Measurements from ENCODE around the gene ZSWIM2. TPM values are rescaled to one million over a fixed set of nuclear protein-coding genes. Genes with fewer than 3 reads are reported as not detected.
"Not testable (repeated sequence)": the region's sequence is repeated elsewhere in the genome, so short reads cannot be mapped to it uniquely, and the experiment has no call there.

The ZSWIM2 gene, protein sequence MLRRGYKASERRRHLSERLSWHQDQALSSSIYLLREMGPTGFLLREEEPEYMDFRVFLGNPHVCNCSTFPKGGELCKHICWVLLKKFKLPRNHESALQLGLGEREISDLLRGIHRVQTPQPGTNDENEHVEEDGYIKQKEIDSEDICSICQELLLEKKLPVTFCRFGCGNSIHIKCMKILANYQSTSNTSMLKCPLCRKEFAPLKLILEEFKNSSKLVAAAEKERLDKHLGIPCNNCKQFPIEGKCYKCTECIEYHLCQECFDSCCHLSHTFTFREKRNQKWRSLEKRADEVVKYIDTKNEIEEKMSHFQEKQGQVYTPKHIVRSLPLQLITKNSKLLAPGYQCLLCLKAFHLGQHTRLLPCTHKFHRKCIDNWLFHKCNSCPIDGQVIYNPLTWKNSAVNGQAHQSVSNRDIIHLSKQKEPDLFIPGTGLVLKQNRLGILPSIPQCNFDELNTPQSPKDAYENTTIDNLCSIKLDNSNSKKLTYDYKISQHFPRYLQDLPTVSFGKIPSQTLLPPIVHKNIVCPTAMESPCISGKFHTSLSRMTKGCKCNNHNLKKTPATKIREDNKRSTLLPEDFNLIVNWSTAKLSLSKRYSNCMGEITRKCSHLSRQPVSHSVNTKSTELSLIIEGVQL
- total RNA-seq, result not detected

DNA sequence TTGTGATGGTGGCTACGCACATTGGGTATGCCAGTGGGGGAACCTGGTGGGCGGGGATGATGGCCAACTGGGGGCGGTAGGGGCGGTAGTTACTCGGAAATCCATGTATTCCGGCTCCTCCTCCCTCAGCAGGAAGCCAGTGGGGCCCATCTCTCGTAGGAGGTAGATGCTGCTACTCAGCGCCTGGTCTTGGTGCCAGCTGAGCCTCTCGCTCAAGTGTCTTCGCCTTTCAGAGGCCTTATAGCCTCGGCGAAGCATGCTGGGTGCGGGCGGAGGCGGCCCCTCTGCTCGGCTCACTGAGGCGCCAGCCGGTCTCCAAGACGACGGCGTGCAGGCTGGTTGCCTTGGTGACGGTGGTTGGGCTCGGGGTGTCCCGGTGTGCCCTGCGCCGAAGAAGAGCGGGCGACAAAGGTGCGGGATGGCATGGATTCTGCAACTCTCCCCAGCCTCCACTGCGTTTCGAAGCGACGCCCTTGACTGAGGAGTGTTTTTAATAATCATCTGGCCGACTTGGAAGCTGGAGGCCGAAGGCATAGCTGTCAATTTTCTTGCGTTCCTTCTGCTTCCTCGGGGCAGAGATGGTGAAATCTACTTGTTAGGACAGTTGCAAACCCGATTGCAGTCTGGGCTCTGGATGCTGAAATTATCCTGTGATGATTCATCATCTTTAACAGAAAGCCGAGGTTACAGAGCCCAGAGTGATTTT is at the start of gene ZSWIM2:
Gene ZSWIM2 (minus strand): TSS at position 298 of the 706 bp plus-strand sequence. CDS start 40 bp downstream, at position 258.
- peaks cover 2% of the 10 kb centered on the region for H3K4me1 Mint-ChIP-seq
- no peak within 1 kb of the TSS for H3K4me3 Mint-ChIP-seq
- H3K9me3 Mint-ChIP-seq, result no peaks in the 10 kb centered on the region
- DNase-seq, result no peak
- H3K27ac Mint-ChIP-seq, result no peak within 1 kb of the TSS
- H3K36me3 Mint-ChIP-seq (ENCODE audit: low read depth), result no peaks in the 10 kb centered on the region
- peaks cover 14% of the 10 kb centered on the region for H3K27me3 Mint-ChIP-seq
- ChIA-PET POLR2A (no interaction called here), CTCF (no interaction called here)

DNA sequence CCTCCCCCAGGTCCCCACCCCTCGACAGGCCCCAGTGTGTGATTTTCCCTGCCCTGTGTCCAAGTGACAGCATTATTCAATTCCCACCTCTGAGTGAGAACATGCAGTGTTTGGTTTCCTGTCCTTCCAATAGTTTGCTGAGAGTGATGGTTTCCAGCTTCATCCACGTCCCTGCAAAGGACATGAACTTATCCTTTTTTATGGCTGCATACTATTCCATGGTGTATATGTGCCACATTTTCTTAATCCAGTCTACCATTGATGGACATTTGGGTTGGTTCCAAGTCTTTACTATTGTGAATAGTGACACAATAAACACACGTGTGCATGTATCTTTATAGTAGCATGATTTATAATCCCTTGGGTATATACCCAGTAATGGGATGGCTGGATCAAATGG is 47.2 kb upstream of the ZSWIM2 start:
- DNase-seq; CTCF ChIA-PET; H3K27ac Mint-ChIP-seq; H3K4me3 Mint-ChIP-seq; H3K4me1 Mint-ChIP-seq; H3K27me3 Mint-ChIP-seq; POLR2A ChIA-PET; H3K9me3 Mint-ChIP-seq; H3K36me3 Mint-ChIP-seq (ENCODE audit: low read depth): not testable (repeated sequence)

DNA sequence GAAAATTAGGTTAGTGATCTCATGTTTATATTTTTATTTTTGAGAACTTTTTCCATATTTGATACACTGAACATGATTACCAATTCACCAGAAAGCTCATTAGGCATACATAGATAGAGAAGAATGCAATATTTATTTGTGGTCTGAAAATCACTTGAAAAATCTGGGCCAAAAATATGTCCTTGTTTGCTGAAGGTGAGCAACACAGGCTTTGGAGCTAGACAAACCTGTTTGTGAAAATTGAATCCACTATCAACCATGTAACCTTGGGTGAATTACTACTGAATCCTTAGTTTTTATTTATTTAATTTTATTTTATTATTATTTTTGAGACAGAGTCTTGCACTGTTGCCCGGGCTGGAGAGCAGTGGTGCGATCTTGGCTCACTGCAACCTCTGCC is 46.5 kb upstream of the ZSWIM2 start:
- ChIA-PET CTCF (no interaction called here), POLR2A (no interaction called here)
- Mint-ChIP-seq H3K9me3 (no peaks in the 10 kb centered on the region), H3K27ac (no peak overlapping the region), H3K36me3 (ENCODE audit: low read depth) (no peaks in the 10 kb centered on the region), H3K4me1 (no peaks in the 10 kb centered on the region), H3K27me3 (no peaks in the 10 kb centered on the region), H3K4me3 (no peak overlapping the region)
- no peak for DNase-seq

DNA sequence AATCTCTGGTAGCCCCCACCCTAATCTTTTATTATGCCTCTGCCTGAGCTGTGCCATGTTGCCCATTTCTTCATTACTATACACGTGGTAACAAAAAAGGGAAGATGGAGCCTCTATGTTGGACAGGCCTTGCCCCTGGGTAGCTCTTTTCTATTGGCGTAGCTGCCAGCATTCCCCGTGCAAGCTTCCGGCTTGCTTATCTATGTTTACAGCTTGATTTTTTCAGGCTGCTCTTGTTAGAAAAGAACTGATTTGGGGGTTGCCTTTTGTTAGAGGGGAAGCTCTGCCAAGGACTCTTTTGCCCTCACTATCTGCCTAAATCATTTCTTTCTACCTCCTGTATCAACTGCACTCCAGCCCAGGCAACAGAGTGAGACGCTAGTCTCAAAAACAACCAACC is 45.5 kb upstream of the ZSWIM2 start:
- Mint-ChIP-seq H3K9me3 (no peaks in the 10 kb centered on the region), H3K4me3 (no peak overlapping the region), H3K4me1 (no peaks in the 10 kb centered on the region), H3K27ac (no peak overlapping the region), H3K36me3 (ENCODE audit: low read depth) (no peaks in the 10 kb centered on the region), H3K27me3 (no peaks in the 10 kb centered on the region)
- DNase-seq, result no peak
- CTCF ChIA-PET, result no interaction called here
- POLR2A ChIA-PET, result no interaction called here

DNA sequence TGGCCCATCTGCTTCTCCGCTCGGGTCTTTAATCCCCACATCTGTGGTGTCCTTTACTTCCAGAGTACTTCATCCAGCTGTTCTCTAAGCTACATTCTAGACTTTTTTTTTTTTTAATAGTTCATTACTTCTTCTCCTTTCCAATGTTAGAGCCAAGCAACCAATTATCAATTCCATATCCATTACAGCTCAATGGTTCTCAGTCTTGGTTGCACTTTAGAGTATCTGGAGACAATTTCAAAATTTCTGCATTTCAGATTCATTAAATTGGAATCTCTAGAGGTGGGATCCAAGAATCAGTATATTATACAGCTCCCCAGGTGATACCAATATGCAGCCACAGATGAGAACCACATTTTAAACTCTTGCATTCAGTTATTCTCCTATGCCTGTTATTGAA is 43.9 kb upstream of the ZSWIM2 start:
- DNase-seq, result no peak
- Mint-ChIP-seq H3K4me1 (no peaks in the 10 kb centered on the region), H3K4me3 (no peak overlapping the region), H3K36me3 (ENCODE audit: low read depth) (no peaks in the 10 kb centered on the region), H3K27me3 (no peaks in the 10 kb centered on the region), H3K27ac (no peak overlapping the region), H3K9me3 (no peaks in the 10 kb centered on the region)
- ChIA-PET CTCF (no interaction called here), POLR2A (no interaction called here)

DNA sequence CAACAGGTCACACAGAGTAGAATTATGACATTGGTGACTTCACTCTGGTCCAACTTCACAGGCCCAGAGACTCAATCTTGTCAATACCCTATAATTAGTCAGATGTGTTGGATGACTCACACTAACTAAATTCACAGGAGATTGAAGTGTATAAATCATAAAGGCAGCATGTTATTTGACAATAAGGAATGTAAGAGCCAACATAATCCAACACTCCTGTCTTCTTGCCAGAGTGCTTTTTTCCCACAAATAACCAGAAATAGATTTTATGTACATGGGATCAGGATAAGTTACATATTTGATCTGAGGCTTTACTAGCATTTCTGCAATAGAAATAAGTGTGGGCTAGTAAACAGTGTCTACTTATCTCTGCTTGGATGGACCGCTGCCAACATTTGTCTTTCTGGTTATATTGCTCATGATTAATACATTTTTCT is 42.2 kb upstream of the ZSWIM2 start:
- ChIA-PET POLR2A (no interaction called here), CTCF (no interaction called here)
- no peak overlapping the region for H3K27ac Mint-ChIP-seq
- H3K36me3 Mint-ChIP-seq (ENCODE audit: low read depth), result no peaks in the 10 kb centered on the region
- no peak for DNase-seq
- no peaks in the 10 kb centered on the region for H3K4me1 Mint-ChIP-seq
- no peaks in the 10 kb centered on the region for H3K9me3 Mint-ChIP-seq
- no peak overlapping the region for H3K4me3 Mint-ChIP-seq
- no peaks in the 10 kb centered on the region for H3K27me3 Mint-ChIP-seq

DNA sequence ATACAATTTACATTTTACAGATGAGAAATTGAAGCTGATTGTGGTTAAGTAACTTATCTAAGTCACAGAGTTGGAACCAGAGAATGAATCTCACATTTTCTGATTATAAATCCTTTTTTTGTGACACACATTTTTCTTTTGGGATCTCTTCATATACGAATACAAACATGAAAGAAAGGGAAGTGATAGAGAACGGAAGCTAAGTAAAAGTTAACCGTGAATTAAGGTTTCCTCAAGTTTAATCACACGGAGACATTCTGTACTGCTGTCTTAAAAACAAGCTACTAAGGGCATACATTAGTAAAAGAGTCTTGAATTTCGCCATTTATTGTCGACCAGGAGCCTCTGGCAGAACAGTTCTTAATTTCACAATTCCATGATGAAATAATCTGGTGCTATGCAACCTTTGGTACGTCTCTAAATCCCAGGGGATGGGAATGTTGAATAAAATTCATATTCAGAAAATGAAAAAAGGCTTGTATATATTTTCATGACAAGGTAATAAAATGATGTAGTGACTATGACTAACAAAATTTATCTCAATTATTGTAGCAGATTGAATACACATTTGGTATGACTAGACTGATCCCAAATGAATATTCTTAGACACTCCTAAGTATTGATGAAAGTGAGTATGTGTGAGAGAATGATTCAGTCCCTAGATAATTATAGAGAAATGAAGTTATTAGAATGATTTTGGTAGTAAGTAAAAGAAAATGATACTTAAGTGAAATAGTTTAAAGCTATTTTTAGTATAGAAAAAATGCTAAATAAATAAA is 40.3 kb upstream of the ZSWIM2 start:
- Mint-ChIP-seq H3K27me3 (no peaks in the 10 kb centered on the region), H3K36me3 (ENCODE audit: low read depth) (no peaks in the 10 kb centered on the region), H3K4me1 (no peaks in the 10 kb centered on the region), H3K9me3 (no peaks in the 10 kb centered on the region), H3K4me3 (no peak overlapping the region), H3K27ac (no peak overlapping the region)
- ChIA-PET CTCF (no interaction called here), POLR2A (no interaction called here)
- no peak for DNase-seq

DNA sequence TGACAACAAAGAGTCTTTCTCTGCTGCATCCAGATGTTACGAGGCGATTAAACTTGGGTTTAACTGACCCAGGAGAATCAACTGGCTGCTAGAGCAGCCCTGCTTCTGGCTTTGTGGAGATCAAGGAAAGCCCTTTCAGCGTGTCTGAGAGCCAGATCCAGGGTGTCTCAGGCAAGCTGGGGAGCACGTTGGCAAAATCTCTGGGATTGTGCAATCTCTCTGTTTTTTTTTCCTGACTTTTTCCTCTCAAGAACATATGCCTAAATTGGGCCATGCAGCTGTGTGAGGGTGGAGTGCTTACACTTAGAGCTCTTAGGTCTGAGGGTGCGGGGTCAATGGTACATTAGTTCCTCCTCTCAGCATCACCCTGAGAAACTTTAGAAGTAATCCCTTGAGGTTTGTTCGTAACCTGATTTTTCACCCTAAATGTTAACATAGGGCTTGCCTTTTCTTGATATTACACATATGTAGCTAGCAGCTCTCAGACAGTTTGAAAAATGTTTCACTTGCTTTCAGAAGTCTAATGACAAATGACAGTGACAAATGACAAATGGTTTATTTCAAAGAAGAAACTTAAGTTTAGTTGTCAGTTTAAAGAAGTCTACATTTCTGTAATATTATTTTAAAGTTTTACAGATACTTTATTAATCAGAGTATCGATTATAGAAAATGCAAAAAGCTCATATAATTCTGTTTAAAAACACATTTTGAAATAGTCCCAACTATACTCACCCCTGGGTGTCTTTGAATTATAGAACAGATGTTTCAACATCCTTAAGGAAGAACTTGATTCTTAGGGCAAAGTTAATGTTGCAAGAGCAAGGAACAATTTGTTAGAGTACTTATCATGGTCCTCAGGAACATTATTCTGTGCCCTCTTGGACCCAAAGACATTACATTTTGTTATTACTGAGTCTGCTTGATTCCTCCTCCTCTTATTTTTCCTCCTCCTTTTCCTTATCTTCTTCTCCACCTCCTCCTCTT is 38.4 kb upstream of the ZSWIM2 start:
- ChIA-PET POLR2A (no interaction called here), CTCF (no interaction called here)
- H3K27ac Mint-ChIP-seq, result no peak overlapping the region
- H3K36me3 Mint-ChIP-seq (ENCODE audit: low read depth), result no peaks in the 10 kb centered on the region
- H3K27me3 Mint-ChIP-seq, result no peaks in the 10 kb centered on the region
- DNase-seq, result no peak
- no peaks in the 10 kb centered on the region for H3K4me1 Mint-ChIP-seq
- H3K4me3 Mint-ChIP-seq, result no peak overlapping the region
- H3K9me3 Mint-ChIP-seq, result no peaks in the 10 kb centered on the region

DNA sequence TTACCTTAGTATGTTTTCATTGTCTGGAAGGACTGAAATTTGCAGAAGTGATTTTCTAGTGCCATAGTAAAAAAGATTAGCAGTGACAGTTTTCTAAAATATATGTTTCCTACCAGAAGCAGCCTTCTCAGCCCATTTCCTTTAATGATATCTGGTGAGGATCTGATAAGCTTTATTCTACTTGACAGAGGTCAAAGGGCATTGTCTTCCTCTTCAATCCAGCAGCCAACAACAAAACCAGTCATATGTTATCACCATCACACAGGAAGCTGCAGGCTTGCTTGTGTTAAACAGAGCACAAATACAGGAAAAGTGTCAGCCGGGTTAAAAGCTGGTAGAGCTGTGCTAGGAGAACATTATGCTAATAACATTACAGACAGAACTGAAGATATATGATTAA is 35.6 kb upstream of the ZSWIM2 start:
- Mint-ChIP-seq H3K9me3 (no peaks in the 10 kb centered on the region), H3K4me1 (no peaks in the 10 kb centered on the region), H3K36me3 (ENCODE audit: low read depth) (no peaks in the 10 kb centered on the region), H3K27me3 (no peaks in the 10 kb centered on the region), H3K27ac (no peak overlapping the region), H3K4me3 (no peak overlapping the region)
- ChIA-PET CTCF (no interaction called here), POLR2A (no interaction called here)
- DNase-seq, result no peak

DNA sequence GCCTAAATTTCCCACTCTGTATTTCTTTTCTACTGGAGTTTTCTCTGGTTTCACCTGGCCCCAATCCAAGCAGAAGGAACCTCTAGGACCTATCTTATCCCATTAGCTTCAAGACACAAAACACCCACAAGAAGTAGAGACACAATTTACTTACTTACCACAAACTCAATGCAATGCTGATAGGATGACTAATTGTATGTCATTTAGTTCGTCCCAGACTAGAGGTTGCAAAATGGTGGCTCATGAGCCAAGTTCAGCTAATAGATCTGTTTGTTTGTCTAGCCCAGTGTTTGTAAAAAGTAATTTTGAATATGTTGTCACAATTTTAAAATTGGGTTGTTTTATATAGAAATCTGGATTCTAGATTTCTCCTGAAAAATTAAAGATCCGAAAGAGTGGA is 34.7 kb upstream of the ZSWIM2 start:
- Mint-ChIP-seq H3K4me1 (no peaks in the 10 kb centered on the region), H3K4me3 (no peak overlapping the region), H3K27ac (no peak overlapping the region), H3K36me3 (ENCODE audit: low read depth) (no peaks in the 10 kb centered on the region), H3K27me3 (no peaks in the 10 kb centered on the region), H3K9me3 (no peaks in the 10 kb centered on the region)
- POLR2A ChIA-PET, result no interaction called here
- no peak for DNase-seq
- CTCF ChIA-PET, result no interaction called here

DNA sequence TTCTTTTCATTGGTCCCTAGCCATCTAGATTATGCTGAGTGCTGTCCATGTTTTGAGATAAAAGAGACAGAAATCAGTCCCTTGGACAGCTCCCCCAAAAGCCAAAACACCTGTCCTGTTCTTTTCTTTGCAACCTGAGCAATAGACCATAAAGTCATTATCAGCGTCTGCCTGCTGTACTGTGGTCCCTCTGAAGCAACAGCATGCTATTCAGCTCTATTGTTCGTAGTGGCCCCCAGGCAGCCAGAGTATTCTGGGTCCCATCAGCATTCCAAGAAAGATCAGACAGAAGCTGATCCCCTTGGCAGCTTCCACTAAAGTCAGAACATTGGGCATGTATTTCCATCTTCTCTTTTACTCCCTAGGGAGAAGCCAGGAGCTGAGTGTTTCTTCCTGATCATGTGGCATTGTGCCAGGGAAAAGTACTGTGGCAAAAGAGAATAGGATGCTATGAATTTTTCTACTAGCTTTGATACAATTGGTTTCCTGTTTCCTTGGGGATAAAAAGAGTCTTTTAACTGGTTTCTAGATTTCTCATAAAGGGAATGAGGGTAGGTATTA is 33.6 kb upstream of the ZSWIM2 start:
- Mint-ChIP-seq H3K4me1 (no peaks in the 10 kb centered on the region), H3K4me3 (no peak overlapping the region), H3K27ac (no peak overlapping the region), H3K9me3 (no peaks in the 10 kb centered on the region), H3K36me3 (ENCODE audit: low read depth) (no peaks in the 10 kb centered on the region), H3K27me3 (no peaks in the 10 kb centered on the region)
- ChIA-PET CTCF (no interaction called here), POLR2A (no interaction called here)
- DNase-seq, result no peak

DNA sequence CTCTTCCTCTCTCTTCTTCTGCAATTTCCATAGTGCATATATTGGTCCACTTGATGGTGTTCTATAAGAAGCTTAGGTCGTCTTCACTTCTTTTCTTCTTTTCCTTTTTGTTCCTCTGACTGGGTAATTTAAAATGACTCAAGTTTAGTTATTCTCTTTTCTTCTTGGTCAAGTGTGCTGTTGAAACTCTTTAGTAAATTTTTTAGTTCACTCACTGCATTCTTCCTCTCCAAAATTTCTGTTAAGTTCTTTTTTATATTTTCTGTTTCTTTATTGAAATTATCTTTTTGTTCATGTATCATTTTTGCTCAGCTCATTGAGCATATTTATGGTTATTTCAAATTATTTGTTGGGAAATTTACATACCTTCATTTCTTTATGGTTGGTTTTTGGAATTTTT is 32.7 kb upstream of the ZSWIM2 start:
- POLR2A ChIA-PET, result no interaction called here
- H3K4me1 Mint-ChIP-seq, result no peaks in the 10 kb centered on the region
- no peak overlapping the region for H3K27ac Mint-ChIP-seq
- no peaks in the 10 kb centered on the region for H3K9me3 Mint-ChIP-seq
- DNase-seq, result no peak
- no peaks in the 10 kb centered on the region for H3K36me3 Mint-ChIP-seq (ENCODE audit: low read depth)
- no peaks in the 10 kb centered on the region for H3K27me3 Mint-ChIP-seq
- no peak overlapping the region for H3K4me3 Mint-ChIP-seq
- CTCF ChIA-PET, result no interaction called here

Data from activated CD4-positive, alpha-beta memory T cell treated with anti-CD3 and anti-CD28 coated beads, Interleukin-2, amount 10 ng/mL, durations not matched to agents 7 days and 5 days (primary cell).